Ovary (tissue), 9 donors: Measurements from ENCODE around the gene ZBTB18. TPM values are rescaled to one million over a fixed set of nuclear protein-coding genes. Genes with fewer than 3 reads are reported as not detected.

Source experiments
- DNase-seq, 5 donors: peaks; one replicate each; pipeline ENCODE4 v3.0.0-alpha.2; 2019 to 2020
- H3K27ac ChIP-seq, 2 donors: fragments of 200-600 bp; one replicate each; pipeline versions ENCODE4 v1.5.1 to v1.8.0; 2019 to 2022
- H3K27me3 ChIP-seq: fragments of 200-600 bp; one replicate; pipeline ENCODE4 v1.8.0; 2022
- H3K36me3 ChIP-seq: fragments of 200-600 bp; sonication (generic); one replicate; pipeline ENCODE4 v1.5.1; 2019
- H3K4me1 ChIP-seq: one replicate; pipeline ENCODE4 v1.8.1; 2013; ENCODE audit warnings: mild to moderate bottlenecking, moderate library complexity; ENCODE audit not compliant: insufficient read depth
- H3K4me3 ChIP-seq: fragments of 200-600 bp; sonication (generic); one replicate; pipeline ENCODE4 v1.5.1; 2017
- H3K9me3 ChIP-seq, 2 donors: fragments of 200-600 bp in 1 of 2; sonication (generic) in 1 of 2; one replicate each; pipeline versions ENCODE4 v1.5.1 to v1.8.1; 2013 to 2019; ENCODE audit warnings: mild to moderate bottlenecking in 1 of 2, moderate library complexity in 1 of 2
- EP300 ChIP-seq: sonication (generic); formaldehyde crosslinking; IDR thresholded peaks from one replicate; pipeline ENCODE4 v1.6.1; 2017; ENCODE audit warnings: antibody characterized with exemption
- POLR2A ChIP-seq: fragments of 450-650 bp; IDR thresholded peaks from one replicate; pipeline ENCODE4 v1.6.1; 2017; ENCODE audit warnings: antibody characterized with exemption, mild to moderate bottlenecking, moderate library complexity
- WGBS, 3 donors: extraction: QIAGEN DNeasy Blood & Tissue Kit in 1 of 3; methylation state at CpG; one replicate each; pipeline versions ENCODE4 v1.1.5 to v1.1.7; 2013 to 2017; 5-methylcytosine and 5-hydroxymethylcytosine counted together
- intact Hi-C, 4 donors: fragments of 100-400 bp; cut with DNase I; formaldehyde crosslinking; loops; one replicate each; pipeline versions ENCODE4 v1.11.0 to v1.15.1; 2022 to 2023
- polyA plus RNA-seq, 2 donors: library from polyadenylated mRNA; stranded (reverse); fragments of 200-250 nt in 1 of 2; fragments of 350-450 nt in 1 of 2; fragmentation: Illumina TruSeq in 1 of 2; extraction: RNeasy Lipid Tissue Mini Kit (QIAGEN cat#74804) in 1 of 2; gene quantifications; one replicate each; pipeline ENCODE4 v1.2.3, GENCODE V29; 2013 to 2014
- total RNA-seq, 7 donors: library from RNA; depleted of rRNA in 2 of 7; stranded (reverse); fragments of >200 nt in 2 of 7; fragmentation: NEBNext Ultra II Directional in 3 of 7; extraction: Animal tissue kit (Norgen Biotek cat#: 25700) in 3 of 7; gene quantifications; one replicate each; pipeline versions ENCODE4 v1.1.0 to v1.2.4, GENCODE V29; 2016 to 2023
- TF ChIP-seq, protein P1 (sequence below), 3 donors: fragments of 450-650 bp in 2 of 3; fragments of 200-600 bp in 1 of 3; IDR thresholded peaks; one replicate each; pipeline versions ENCODE4 v1.5.1 to v1.8.0; 2016 to 2022; ENCODE audit warnings: antibody characterized with exemption in 3 of 3, mild to moderate bottlenecking in 1 of 3
- donor health status: DM: no; HTN: no; CAD: no; lungs with moderate emphysema.
- donor health status: DM: no; HTN: no; CAD: no.
- donor health status: Bipolar disorder and iron deficiency.
- donor health status: DM: yes; HTN: yes; CAD: no.
- donor health status: DM: no; HTN: no; CAD: no.
- donor health status: DM: yes; HTN: yes; CAD: no.

The ZBTB18 gene
- total and polyA plus RNA-seq, 9 donors, result 6.7 to 14.0 (median 10.1) TPM

DNA sequence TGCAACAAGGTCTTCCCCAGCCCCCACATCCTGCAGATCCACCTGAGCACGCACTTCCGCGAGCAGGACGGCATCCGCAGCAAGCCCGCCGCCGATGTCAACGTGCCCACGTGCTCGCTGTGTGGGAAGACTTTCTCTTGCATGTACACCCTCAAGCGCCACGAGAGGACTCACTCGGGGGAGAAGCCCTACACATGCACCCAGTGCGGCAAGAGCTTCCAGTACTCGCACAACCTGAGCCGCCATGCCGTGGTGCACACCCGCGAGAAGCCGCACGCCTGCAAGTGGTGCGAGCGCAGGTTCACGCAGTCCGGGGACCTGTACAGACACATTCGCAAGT, 3.8 kb downstream of the ZBTB18 start:
- Histone ChIP-seq H3K36me3 (no peaks in the 10 kb centered on the region), H3K9me3 (no peaks in the 10 kb centered on the region), H3K27ac (no peak overlapping the region), H3K4me3 (no peak overlapping the region), H3K27me3 (no peaks in the 10 kb centered on the region), H3K4me1 (no peaks in the 10 kb centered on the region)
- intact Hi-C loops, result loop anchor here in 1 of 4 donors (10.0 kb wide), 1 partner anchor 400 kb away; the partner anchor contains the start of gene ADSS2
- 96 to 97% (median 97%) methylated on average over 27 of the region's 27 CpGs for WGBS, 3 donors
- DNase-seq, result no peak
- no peak for TF ChIP-seq POLR2A
- TF ChIP-seq, protein P1, sequence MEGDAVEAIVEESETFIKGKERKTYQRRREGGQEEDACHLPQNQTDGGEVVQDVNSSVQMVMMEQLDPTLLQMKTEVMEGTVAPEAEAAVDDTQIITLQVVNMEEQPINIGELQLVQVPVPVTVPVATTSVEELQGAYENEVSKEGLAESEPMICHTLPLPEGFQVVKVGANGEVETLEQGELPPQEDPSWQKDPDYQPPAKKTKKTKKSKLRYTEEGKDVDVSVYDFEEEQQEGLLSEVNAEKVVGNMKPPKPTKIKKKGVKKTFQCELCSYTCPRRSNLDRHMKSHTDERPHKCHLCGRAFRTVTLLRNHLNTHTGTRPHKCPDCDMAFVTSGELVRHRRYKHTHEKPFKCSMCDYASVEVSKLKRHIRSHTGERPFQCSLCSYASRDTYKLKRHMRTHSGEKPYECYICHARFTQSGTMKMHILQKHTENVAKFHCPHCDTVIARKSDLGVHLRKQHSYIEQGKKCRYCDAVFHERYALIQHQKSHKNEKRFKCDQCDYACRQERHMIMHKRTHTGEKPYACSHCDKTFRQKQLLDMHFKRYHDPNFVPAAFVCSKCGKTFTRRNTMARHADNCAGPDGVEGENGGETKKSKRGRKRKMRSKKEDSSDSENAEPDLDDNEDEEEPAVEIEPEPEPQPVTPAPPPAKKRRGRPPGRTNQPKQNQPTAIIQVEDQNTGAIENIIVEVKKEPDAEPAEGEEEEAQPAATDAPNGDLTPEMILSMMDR (IDR thresholded peaks at IDR 0.05), result no peak
- TF ChIP-seq EP300, result no peak

DNA sequence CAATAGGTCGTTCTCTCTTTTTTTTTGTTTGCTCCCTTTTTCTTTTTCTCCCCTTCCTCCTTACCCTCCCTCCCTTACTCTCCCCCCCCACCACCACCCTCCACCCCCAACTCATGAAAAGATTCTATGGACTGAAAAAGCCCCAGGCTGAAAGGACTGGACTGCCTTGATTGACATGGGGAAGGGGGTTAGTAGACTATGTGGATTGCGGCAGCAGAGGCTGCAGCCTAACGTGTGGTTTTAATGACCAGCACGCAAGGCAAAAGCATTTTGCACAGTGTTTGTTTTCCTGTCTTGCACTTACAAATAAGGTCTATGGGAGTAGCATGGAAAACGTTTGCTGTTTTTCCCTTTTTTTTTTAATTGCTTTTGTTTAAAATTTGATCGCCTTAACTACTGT, 5.5 kb downstream of the ZBTB18 start:
- Histone ChIP-seq H3K9me3 (no peaks in the 10 kb centered on the region), H3K27me3 (no peaks in the 10 kb centered on the region), H3K4me3 (no peak overlapping the region), H3K27ac (no peak overlapping the region), H3K4me1 (no peaks in the 10 kb centered on the region), H3K36me3 (no peaks in the 10 kb centered on the region)
- TF ChIP-seq POLR2A, result no peak
- TF ChIP-seq, protein P1 (IDR thresholded peaks at IDR 0.05), result no peak
- no peak for TF ChIP-seq EP300
- no peak for DNase-seq
- WGBS, 3 donors, result 63 to 71% (median 64%) methylated on average over 6 of the region's 6 CpGs
- intact Hi-C loops, result loop anchor here in 1 of 4 donors (10.0 kb wide), 1 partner anchor 398 kb away; the partner anchor contains the start of gene ADSS2

DNA sequence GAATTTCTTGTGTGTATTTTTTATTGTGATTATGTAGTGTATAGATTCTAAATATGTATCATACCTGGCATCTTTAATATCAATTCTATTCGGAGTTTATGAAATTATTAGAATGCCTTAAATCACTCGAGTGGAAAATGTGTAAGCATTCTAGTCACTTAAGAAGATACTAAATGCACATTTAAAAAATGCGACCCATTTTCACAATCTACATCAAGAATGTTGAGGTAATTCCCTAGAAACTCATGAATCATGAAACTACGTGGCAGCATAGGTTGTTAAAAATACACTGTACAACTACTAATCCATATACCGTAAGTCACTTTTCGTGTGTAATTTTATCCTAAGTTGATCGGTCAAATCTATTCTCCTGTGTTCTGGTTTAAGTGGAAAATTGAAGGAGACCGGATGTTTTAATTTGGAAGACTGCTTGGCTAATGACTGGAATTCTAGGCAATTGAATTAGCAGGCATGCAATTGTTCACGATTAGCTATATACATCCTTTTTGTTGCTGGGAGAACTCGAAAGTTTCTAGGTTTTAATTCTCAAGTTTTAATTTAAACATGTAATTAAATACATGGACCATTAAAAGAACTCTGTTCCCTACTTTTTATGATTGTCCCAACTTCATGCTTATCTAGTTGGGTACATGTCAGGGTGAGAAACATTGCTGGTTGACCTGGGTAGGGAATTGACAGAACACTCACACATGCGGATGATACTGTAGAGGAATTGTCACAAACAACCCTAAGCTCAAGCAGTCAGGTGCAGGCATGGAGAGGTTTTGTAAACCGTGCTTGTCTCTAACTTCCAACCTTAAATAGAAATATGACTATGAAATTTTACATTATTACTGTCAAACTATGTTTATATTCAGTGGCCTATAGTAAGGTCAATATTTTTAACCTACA, 6.6 kb downstream of the ZBTB18 start:
- DNase-seq, result no peak
- TF ChIP-seq POLR2A (no peak), EP300 (no peak)
- TF ChIP-seq, protein P1 (IDR thresholded peaks at IDR 0.05), result no peak
- Histone ChIP-seq H3K9me3 (no peaks in the 10 kb centered on the region), H3K36me3 (no peaks in the 10 kb centered on the region), H3K4me3 (no peak overlapping the region), H3K27ac (no peak overlapping the region), H3K4me1 (no peaks in the 10 kb centered on the region), H3K27me3 (no peaks in the 10 kb centered on the region)
- 94 to 96% (median 96%) methylated on average over 12 of the region's 12 CpGs for WGBS, 3 donors
- intact Hi-C loops, result loop anchor here in 1 of 4 donors (10.0 kb wide), 1 partner anchor 397 kb away; the partner anchor contains the start of gene ADSS2

DNA sequence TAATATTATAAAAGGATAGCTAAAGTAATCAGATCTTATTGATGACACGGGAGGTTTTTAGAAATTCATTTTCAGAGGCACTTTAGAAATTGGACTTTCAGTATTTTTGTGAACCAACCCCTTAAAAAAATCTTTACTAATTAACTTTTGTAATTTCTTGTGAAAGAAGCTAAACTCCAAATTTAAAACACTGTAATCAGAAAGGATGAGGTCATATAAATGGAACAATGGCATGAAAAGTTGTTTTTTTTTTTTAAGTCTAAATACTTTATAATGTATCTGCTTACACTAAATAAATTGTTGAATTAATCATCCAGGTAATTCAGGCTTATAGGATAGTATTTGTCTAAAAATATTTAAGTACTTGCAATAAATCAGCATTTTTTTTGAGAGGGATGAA, 9.0 kb downstream of the ZBTB18 start:
- Histone ChIP-seq H3K4me1 (no peaks in the 10 kb centered on the region), H3K4me3 (no peak overlapping the region), H3K27me3 (no peaks in the 10 kb centered on the region), H3K27ac (no peak overlapping the region), H3K36me3 (no peaks in the 10 kb centered on the region), H3K9me3 (no peaks in the 10 kb centered on the region)
- no peak for TF ChIP-seq POLR2A
- TF ChIP-seq EP300, result no peak
- TF ChIP-seq, protein P1 (IDR thresholded peaks at IDR 0.05), result no peak
- intact Hi-C loops, result no loop called here
- 61 to 78% (median 71%) methylated on average over 1 of the region's 1 CpG for WGBS, 3 donors
- no peak for DNase-seq
